GM23338 (cell line): ENCODE measurements around the gene GUCY2F. TPM values are rescaled to one million over a fixed set of nuclear protein-coding genes. Genes with fewer than 3 reads are reported as not detected.

ENCODE experiments used
- ATAC-seq: fragments of 200-7000 bp; cut with Tn5 transposase; 3 replicates; pipeline ENCODE4 v1.9.1; 2020
- DNase-seq: peaks from one replicate; pipeline ENCODE4 v3.0.0-alpha.2; 2015; ENCODE audit warnings: low spot score
- H2AFZ ChIP-seq: fragments of 200-600 bp; sonication (generic); 2 replicates; pipeline ENCODE4 v1.8.0; 2016; ENCODE audit warnings: antibody characterized with exemption, mild to moderate bottlenecking, moderate library complexity
- H3F3A ChIP-seq: fragments of 200-600 bp; sonication (generic); replicated peaks from 2 replicates; pipeline ENCODE4 v1.8.0; 2017; ENCODE audit warnings: antibody characterized with exemption, mixed run types, low read depth
- H3K27ac ChIP-seq: fragments of 200-600 bp; sonication (generic); 2 replicates; pipeline ENCODE4 v1.6.1; 2016; ENCODE audit warnings: low read depth
- H3K27me3 ChIP-seq: fragments of 200-600 bp; sonication (generic); 2 replicates; pipeline ENCODE4 v1.8.0; 2016; ENCODE audit warnings: mild to moderate bottlenecking, mixed run types, moderate library complexity; ENCODE audit not compliant: insufficient read depth
- H3K36me3 ChIP-seq: fragments of 200-600 bp; sonication (generic); 2 replicates; pipeline ENCODE4 v1.8.0; 2016; ENCODE audit warnings: mild to moderate bottlenecking; ENCODE audit not compliant: insufficient read depth
- H3K4me1 ChIP-seq: fragments of 200-600 bp; sonication (generic); 2 replicates; pipeline ENCODE4 v1.8.0; 2016; ENCODE audit warnings: mild to moderate bottlenecking, moderate library complexity; ENCODE audit not compliant: insufficient read depth
- H3K4me2 ChIP-seq: fragments of 200-600 bp; sonication (generic); 2 replicates; pipeline ENCODE4 v1.7.1; 2017; ENCODE audit warnings: mixed run types
- H3K4me3 ChIP-seq: fragments of 200-600 bp; sonication (generic); 2 replicates; pipeline ENCODE4 v1.6.1; 2016; ENCODE audit warnings: mixed run types
- H3K79me2 ChIP-seq: fragments of 200-600 bp; sonication (generic); replicated peaks from 2 replicates; pipeline ENCODE4 v1.8.0; 2017; ENCODE audit warnings: mild to moderate bottlenecking; ENCODE audit not compliant: insufficient read depth
- H3K9me2 ChIP-seq: fragments of 200-600 bp; sonication (generic); 2 replicates; pipeline ENCODE4 v1.8.0; 2017; ENCODE audit not compliant: insufficient read depth
- H4K20me1 ChIP-seq: fragments of 200-600 bp; sonication (generic); replicated peaks from 2 replicates; pipeline ENCODE4 v1.8.0; 2017; ENCODE audit warnings: mild to moderate bottlenecking; ENCODE audit not compliant: insufficient read depth
- H3K27ac Mint-ChIP-seq: 2 replicates; pipeline ENCODE4 v1.8.0; 2020; ENCODE audit warnings: inconsistent platforms, mild to moderate bottlenecking, moderate library complexity, mixed read lengths
- H3K27me3 Mint-ChIP-seq: 3 replicates; pipeline ENCODE4 v1.8.0; 2022; ENCODE audit warnings: low read depth, mild to moderate bottlenecking, moderate library complexity, mixed read lengths, inconsistent platforms; ENCODE audit not compliant: insufficient read depth, poor library complexity
- H3K36me3 Mint-ChIP-seq: 3 replicates; pipeline ENCODE4 v1.8.0; 2021; ENCODE audit warnings: low read depth, mild to moderate bottlenecking, inconsistent platforms, moderate library complexity, mixed read lengths
- H3K4me1 Mint-ChIP-seq: 3 replicates; pipeline ENCODE4 v1.8.0; 2020; ENCODE audit warnings: mild to moderate bottlenecking, inconsistent platforms, mixed read lengths
- H3K4me3 Mint-ChIP-seq: 3 replicates; pipeline ENCODE4 v1.8.0; 2021; ENCODE audit warnings: moderate library complexity, mild to moderate bottlenecking, inconsistent platforms, mixed read lengths
- H3K9me3 Mint-ChIP-seq: 3 replicates; pipeline ENCODE4 v1.8.0; 2020; ENCODE audit warnings: moderate library complexity, mild to moderate bottlenecking, inconsistent platforms, mixed read lengths
- CREB1 ChIP-seq: fragments of 250-450 bp; sonication (Bioruptor Pico); IDR thresholded peaks from 2 replicates; pipeline ENCODE4 v1.5.0; 2020; ENCODE audit warnings: low read depth, mild to moderate bottlenecking, moderate library complexity
- ETS1 ChIP-seq: IDR thresholded peaks from 2 replicates; pipeline ENCODE4 v1.6.1; 2016; ENCODE audit warnings: antibody characterized with exemption
- EZH2phosphoT487 ChIP-seq: fragments of 200-600 bp; sonication (generic); IDR thresholded peaks from one replicate; pipeline ENCODE4 v1.8.1; 2018; ENCODE audit warnings: antibody characterized with exemption; ENCODE audit not compliant: unreplicated experiment
- NANOG ChIP-seq: IDR thresholded peaks from 2 replicates; pipeline ENCODE4 v1.6.1; 2016; ENCODE audit warnings: antibody characterized with exemption, borderline replicate concordance
- ZNF462 ChIP-seq: fragments of 250-450 bp; sonication (Bioruptor Pico); IDR thresholded peaks from 2 replicates; pipeline ENCODE4 v1.5.0; 2020; ENCODE audit warnings: mild to moderate bottlenecking, moderate library complexity
- polyA plus RNA-seq: library from polyadenylated mRNA; unstranded; fragments of >200 nt; fragmentation: Nextera tagmentation; extraction: Ambion mirVana; gene quantifications from 2 replicates; pipeline ENCODE4 v1.2.1, GENCODE V29; 2016
- total RNA-seq: library from RNA; depleted of rRNA; stranded (reverse); fragments of >200 nt; shearing (Covaris generic); gene quantifications from 2 replicates; pipeline ENCODE4 v1.2.3, GENCODE V29; 2014

GUCY2F gene
- total and polyA plus RNA-seq, 2 experiments from 2014 or later, result 0.06 to 0.10 TPM

- no peaks in the 10 kb centered on the region for H3F3A ChIP-seq
- no peak for DNase-seq
Observed at GRCh38 chrX:109336141-109336540, 145.7 kb downstream of the GUCY2F start.

More at GRCh38 chrX:109336141-109336540, 145.7 kb downstream of the GUCY2F start:
- no peaks in the 10 kb centered on the region for H3K4me1 ChIP-seq
- H3K27me3 ChIP-seq, result no peaks in the 10 kb centered on the region
- H3K36me3 ChIP-seq, result no peaks in the 10 kb centered on the region
- ATAC-seq, result no peak
- no peaks in the 10 kb centered on the region for H4K20me1 ChIP-seq
- Mint-ChIP-seq H3K36me3 (peaks cover 16% of the 10 kb centered on the region), H3K27me3 (peaks cover 3% of the 10 kb centered on the region), H3K27ac (no peak overlapping the region), H3K4me3 (no peak overlapping the region), H3K9me3 (peaks cover 39% of the 10 kb centered on the region), H3K4me1 (no peaks in the 10 kb centered on the region)
- no peaks in the 10 kb centered on the region for H3K79me2 ChIP-seq
- TF ChIP-seq ZNF462 (no peak), EZH2phosphoT487 (no peak), CREB1 (CRISPR knock-in tag) (no peak), NANOG (no peak), ETS1 (no peak)
- no peak overlapping the region for H3K4me2 ChIP-seq
- no peaks in the 10 kb centered on the region for H3K9me2 ChIP-seq
- no peak overlapping the region for H2AFZ ChIP-seq
- H3K4me3 ChIP-seq, result no peak overlapping the region
- H3K27ac ChIP-seq, result no peak overlapping the region
